LNCAP (cell line): ENCODE measurements around the gene MAP4K4.

Experiments
- CTCF ChIP-seq: fragments of 450-650 bp; IDR thresholded peaks from 2 replicates; pipeline ENCODE4 v1.5.1; 2017; ENCODE audit warnings: mild to moderate bottlenecking

Gene MAP4K4

GRCh38 chr2:101829429-101829828 lies 131.9 kb downstream of the MAP4K4 start:
- TF ChIP-seq CTCF, result no peak

- no peak for TF ChIP-seq CTCF
Observed at GRCh38 chr2:101830146-101830545, 132.6 kb downstream of the MAP4K4 start.

- TF ChIP-seq CTCF, result no peak
Observed at GRCh38 chr2:101830555-101830954, 133.0 kb downstream of the MAP4K4 start.

GRCh38 chr2:101831351-101831865 lies 133.9 kb downstream of the MAP4K4 start:
- peak; percentile 61 for TF ChIP-seq CTCF

GRCh38 chr2:101832114-101832513 lies 134.6 kb downstream of the MAP4K4 start:
- peak; percentile 44; the same call in 1 of the 2 replicates for TF ChIP-seq CTCF

- TF ChIP-seq CTCF, result no peak
Observed at GRCh38 chr2:101833890-101834523, 136.5 kb downstream of the MAP4K4 start.

GRCh38 chr2:101837354-101837753 lies 139.8 kb downstream of the MAP4K4 start:
- no peak for TF ChIP-seq CTCF
